NCI-H82 treated with DMSO at 0.1 percent for 48 hours (cell line): Measurements from ENCODE around the gene OR4F6.
"Not testable (repeated sequence)": the region's sequence is repeated elsewhere in the genome, so short reads cannot be mapped to it uniquely, and the experiment has no call there.

Source experiments
- DNase-seq: peaks from one replicate; lab custom pipeline; 2025; ENCODE audit not compliant: unreplicated experiment; lab: John Stamatoyannopoulos, UW

The OR4F6 gene

GRCh38 chr15:101803209-101803608 lies at the start of gene OR4F6:
Gene OR4F6, plus strand, starts transcription at chr15:101803509. Its CDS starts 2,211 bp downstream, at chr15:101805720.
- DNase-seq = no peak

GRCh38 chr15:101764669-101765339 lies 38.5 kb upstream of the OR4F6 start:
- not testable (repeated sequence) for DNase-seq

GRCh38 chr15:101765340-101765671 lies 38.0 kb upstream of the OR4F6 start:
- DNase-seq = not testable (repeated sequence)

- no peak for DNase-seq
Measured at GRCh38 chr15:101765772-101766456, 37.4 kb upstream of the OR4F6 start.

- DNase-seq = not testable (repeated sequence)
Measured at GRCh38 chr15:101767083-101767640, 36.1 kb upstream of the OR4F6 start.

- no peak for DNase-seq
Measured at GRCh38 chr15:101772921-101773320, 30.4 kb upstream of the OR4F6 start.

- no peak for DNase-seq
Measured at GRCh38 chr15:101773496-101774100, 29.7 kb upstream of the OR4F6 start.

GRCh38 chr15:101775136-101775535 lies 28.2 kb upstream of the OR4F6 start:
- no peak for DNase-seq

GRCh38 chr15:101778576-101778975 lies 24.7 kb upstream of the OR4F6 start:
- DNase-seq = not testable (repeated sequence)

GRCh38 chr15:101780225-101780624 lies 23.1 kb upstream of the OR4F6 start:
- not testable (repeated sequence) for DNase-seq

- DNase-seq = no peak
Measured at GRCh38 chr15:101781928-101782327, 21.4 kb upstream of the OR4F6 start.

GRCh38 chr15:101784644-101785043 lies 18.7 kb upstream of the OR4F6 start:
- DNase-seq = no peak

GRCh38 chr15:101786422-101786821 lies 16.9 kb upstream of the OR4F6 start:
- DNase-seq = not testable (repeated sequence)

GRCh38 chr15:101788001-101788400 lies 15.3 kb upstream of the OR4F6 start:
- DNase-seq = not testable (repeated sequence)

- not testable (repeated sequence) for DNase-seq
Measured at GRCh38 chr15:101788503-101789269, 14.6 kb upstream of the OR4F6 start.

- not testable (repeated sequence) for DNase-seq
Measured at GRCh38 chr15:101790748-101791147, 12.6 kb upstream of the OR4F6 start.

- DNase-seq = not testable (repeated sequence)
Measured at GRCh38 chr15:101793981-101794380, 9.3 kb upstream of the OR4F6 start.

- DNase-seq = no peak
Measured at GRCh38 chr15:101795455-101795854, 7.9 kb upstream of the OR4F6 start.

GRCh38 chr15:101799665-101800064 lies 3.6 kb upstream of the OR4F6 start:
- DNase-seq = no peak

- no peak for DNase-seq
Measured at GRCh38 chr15:101801048-101801447, 2.3 kb upstream of the OR4F6 start.

GRCh38 chr15:101803676-101804075 lies 367 bp downstream of the OR4F6 start:
- no peak for DNase-seq
